Endometrium (tissue), 2 donors: ENCODE data around the gene ARMS2.
A peak's percentile ranks its signal among the peaks of the same experiment; 100 is the strongest.

Experiments used
- FAIRE-seq: peaks from 2 replicates; lab custom pipeline; 2012; peaks lifted over from hg19 to GRCh38; lab: Jason Lieb, UNC
- donor health status: control.
- donor health status: control.

ARMS2 gene

GRCh38 chr10:122454603-122455080, at the start of gene ARMS2:
Gene ARMS2 (plus strand): TSS chr10:122454653. CDS start chr10:122454728, 75 bp downstream.
- FAIRE-seq, result no peak

GRCh38 chr10:122407375-122408125, 46.9 kb upstream of the ARMS2 start:
- no peak for FAIRE-seq

GRCh38 chr10:122413327-122413726, 41.1 kb upstream of the ARMS2 start:
- no peak for FAIRE-seq

DNA sequence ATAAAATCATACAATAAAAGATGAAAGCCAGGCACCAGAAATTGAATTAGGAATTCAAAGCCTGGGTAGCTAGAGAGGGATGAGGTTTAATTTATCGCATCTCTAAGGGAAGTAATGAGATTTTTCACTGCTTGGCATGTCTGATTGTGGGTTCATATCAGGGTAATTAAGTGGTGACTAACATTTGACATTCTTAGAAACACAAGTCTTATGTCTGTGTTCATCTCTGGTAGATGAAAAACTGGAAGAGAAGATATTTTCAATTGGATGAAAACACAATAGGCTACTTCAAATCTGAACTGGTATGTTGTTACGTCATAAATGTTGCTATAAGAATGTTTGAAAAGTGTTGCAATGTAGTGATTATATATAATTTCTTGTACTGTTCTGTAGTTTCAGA, 36.8 kb upstream of the ARMS2 start:
- FAIRE-seq, result no peak

DNA sequence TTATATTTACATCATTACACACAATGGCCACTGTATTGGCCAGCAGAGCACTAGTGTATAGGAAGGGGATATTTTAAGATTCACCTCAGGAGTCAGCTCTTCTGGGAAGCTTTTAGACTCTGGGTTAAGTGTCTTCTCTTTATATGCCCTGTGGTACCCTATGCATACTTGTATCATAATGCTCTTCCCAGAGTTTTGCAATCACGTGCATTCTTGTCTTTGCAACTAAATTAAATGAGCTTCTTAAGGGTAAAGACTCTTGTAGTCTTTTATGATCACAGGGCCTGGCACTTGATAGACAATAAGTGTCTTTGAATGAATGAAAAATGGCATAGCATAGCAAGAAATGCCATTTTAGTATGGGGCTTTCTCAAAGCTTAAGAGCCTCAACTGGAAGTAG, 35.4 kb upstream of the ARMS2 start:
- FAIRE-seq, result no peak

GRCh38 chr10:122419876-122420623, 34.4 kb upstream of the ARMS2 start:
- FAIRE-seq, result no peak

GRCh38 chr10:122420624-122421007, 33.8 kb upstream of the ARMS2 start:
- FAIRE-seq, result no peak

DNA sequence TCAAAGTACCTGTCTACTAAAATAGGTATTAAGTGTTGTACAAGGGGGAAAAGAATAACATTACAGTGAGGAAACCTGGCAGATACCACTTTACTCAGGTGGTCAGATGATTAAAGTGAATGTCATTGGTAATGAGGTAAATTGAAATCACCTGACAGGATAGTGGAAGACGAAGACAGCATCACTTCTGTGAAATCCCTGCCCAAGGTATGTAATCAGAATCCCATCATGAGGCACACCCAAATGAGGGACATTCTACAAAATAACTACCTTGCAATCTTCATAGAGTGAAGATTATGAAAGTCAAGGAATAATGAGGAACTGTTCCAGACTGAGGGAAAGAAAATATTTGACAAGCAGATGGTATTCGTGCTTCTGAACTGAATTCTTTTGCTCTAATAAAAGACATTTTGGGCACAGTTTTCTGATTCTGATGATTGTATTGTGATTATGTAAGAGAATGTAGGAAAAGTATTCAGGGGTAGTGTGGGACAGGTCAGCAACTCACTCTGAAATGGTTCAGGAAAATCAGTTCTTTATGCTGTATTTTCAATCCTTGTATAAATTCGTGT, 33.3 kb upstream of the ARMS2 start:
- FAIRE-seq, result no peak

DNA sequence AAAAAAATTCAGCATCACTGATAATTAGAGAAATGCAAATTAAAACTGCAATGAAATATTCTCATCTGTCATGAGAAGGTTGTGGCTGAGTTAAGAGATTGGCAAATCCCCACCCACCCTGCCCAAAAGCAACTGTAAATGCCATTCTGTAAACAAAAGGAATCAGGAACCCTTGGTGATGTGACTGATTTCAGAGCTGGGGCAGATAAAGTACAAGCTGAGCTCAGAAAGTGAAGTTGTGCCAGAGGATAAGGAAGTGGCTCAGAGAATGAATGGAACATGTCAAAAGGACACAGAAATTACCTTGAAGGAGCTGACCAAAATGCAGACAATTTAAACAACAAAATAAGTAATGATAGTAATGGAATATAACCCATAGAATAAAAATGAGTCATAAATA, 32.7 kb upstream of the ARMS2 start:
- FAIRE-seq, result no peak

GRCh38 chr10:122422266-122422989, 32.0 kb upstream of the ARMS2 start:
- FAIRE-seq, result no peak

DNA sequence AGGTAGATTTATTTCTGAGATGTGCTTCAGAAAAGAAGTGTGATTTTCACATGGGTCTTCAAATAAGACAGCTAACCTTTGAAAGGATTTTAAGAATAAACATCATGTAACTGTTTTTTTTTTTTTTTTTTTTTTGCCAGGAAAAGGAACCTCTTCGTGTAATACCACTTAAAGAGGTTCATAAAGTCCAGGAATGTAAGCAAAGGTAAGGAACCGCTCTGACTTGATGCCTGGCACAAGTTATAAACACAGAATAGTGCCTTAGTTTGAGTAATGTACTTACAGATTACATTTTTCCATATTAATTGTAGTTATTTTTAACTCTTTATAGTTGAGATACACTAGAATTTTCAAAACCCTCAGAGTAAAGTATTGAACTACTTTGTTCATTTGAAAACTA, 30.4 kb upstream of the ARMS2 start:
- no peak for FAIRE-seq

GRCh38 chr10:122426829-122427228, 27.6 kb upstream of the ARMS2 start:
- no peak for FAIRE-seq

DNA sequence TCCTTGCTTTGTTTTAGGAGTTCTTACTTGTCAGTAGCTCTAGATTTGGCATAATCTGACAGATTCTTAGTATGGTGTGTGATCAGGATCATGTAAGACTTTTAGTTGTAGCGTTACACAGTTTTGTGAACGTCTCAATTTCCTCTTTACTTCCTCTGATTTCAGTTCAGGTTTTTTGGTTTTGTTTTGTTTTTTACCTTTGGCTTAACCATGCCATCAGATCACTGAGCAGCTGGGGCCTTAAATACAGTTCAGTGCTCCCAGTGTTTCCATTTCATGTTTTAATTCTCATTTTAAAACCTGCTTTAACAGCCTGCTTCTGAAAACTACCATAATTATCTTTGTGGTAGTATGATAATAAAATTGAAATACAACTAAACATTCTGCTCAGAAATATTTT, 27.2 kb upstream of the ARMS2 start:
- FAIRE-seq, result no peak

DNA sequence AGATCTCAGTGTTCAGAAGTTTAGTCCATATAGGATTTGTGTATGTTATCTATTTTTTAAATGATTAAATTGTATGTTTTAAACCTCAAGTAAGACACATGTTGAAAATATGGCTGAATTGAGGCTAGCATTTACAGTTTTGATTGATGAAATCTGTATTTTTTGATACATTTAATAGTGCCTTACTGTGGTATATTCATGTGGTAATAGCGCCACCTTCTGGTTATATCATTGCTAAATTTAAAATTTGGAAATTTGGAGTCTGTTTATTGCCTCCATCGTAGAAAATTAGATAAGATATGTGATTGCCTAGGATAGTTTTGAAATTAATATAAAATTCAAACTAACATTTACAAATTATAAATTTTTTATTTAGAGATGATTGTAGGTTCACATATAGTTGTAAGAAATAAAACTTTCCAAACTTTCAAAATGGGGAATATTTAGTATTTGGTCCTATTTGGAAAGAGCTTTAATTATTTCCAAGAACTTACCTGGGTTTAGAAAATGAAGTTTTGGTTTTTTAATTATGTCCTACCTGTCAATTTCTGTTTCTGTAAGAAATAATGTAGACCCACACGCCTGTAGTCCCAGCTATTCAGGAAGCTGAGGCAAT, 19.1 kb upstream of the ARMS2 start:
- FAIRE-seq, result peak; percentile 99

GRCh38 chr10:122441961-122442360, 12.5 kb upstream of the ARMS2 start:
- no peak for FAIRE-seq

- FAIRE-seq, result no peak
Measured at GRCh38 chr10:122445469-122445868, 9.0 kb upstream of the ARMS2 start.

DNA sequence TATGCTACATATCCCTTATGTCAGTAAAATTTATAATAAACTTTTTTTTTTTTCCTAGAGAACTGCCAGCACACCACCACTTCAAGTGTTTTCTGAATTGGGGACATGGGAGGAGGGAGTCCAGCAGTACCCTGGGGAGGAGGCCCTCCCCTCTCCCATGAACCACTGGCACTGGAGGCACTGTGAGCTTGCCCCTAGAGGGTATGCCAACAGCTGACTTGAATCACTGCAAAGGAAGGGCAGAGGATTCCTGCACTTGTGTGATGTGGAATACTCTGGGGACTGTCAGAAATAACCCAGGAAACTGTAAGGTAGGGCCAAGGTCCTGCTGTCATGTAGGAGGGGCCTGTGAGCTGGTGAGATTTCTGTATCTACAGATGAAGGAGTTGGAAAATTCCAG, 8.5 kb upstream of the ARMS2 start:
- FAIRE-seq, result no peak

DNA sequence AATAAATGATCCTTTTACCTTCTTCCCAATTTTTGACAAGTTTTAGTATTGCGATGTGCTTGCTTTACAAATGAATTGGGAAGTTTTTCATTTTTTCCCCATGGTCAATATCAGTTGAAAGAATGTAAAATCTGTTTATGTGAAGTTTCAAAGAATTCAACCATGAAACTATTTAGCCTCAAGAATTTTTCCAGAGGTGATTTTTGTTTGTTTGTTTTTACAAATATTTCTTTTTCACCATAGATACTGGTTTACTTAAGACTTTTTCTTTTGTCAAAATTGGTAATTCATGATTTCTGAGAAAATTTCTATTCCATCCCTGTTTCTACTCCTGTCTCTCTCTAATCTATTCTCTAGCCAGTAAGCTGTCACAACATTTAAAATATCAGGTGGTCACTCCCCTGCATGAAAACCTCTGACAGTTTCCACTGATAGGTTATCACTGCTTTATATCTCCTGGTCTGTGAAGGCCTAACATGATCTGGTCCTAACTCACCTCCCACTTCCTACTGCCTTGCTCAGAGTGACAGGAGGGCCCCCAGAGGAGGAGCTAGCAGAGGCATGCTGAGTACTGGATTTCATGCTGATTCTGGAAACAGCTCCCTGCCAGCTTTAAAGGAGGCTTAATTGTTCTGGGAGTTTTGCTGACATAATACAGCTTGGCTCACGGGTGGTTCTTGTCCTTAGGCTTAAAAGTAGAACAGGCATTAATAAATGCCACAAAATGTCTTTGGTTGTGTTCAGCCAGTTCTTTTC, 7.6 kb upstream of the ARMS2 start:
- FAIRE-seq, result no peak

DNA sequence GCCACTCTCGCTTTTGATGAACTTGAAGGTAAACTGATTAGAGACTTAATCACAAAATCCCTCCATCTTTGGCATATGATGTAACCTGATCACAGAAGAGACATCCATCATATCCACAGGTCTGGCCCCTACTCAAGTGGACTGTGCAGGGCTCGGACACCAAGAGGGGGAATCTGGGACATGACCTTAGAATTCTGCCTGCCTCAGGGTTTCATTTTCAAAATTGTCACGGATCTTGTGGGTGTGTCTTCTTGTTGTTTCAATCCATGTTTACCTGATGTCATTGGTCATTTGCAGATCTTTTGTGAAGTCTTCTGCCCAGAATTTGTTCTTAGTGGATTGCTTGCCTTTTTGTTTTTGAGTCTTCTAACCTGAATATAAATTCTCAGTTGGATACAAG, 5.9 kb upstream of the ARMS2 start:
- FAIRE-seq, result no peak

- no peak for FAIRE-seq
Measured at GRCh38 chr10:122449153-122449552, 5.3 kb upstream of the ARMS2 start.

DNA sequence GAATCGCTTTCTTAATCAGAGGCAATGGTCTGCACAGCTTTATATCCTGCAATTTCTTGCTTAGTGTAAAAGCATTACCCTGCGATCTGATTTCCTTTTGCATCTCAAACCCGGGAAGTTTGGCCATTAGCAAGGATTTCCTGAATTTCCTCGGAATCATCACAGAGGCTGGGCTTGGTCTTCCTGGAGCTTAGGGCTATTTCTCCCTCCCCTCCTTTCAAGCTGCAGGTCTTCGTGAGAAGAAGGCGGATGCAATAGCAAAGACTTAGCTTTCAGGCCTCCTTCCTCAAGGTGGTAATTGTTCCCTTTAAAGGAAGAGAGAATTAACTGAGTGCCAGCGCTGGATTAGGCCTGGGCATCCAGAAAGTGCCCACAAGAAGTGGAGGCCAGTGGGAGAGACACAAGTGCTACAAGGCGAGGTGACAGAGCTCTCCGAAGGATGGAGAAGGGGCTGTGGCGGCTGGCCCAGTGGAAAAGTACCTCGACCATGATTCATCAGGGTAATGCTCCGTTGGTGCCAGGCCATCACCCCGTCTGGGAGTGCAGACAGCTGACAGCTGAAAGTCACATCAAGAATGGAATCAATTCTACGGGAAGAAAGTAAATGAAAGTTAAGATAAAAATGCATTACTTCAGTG, 4.0 kb upstream of the ARMS2 start:
- no peak for FAIRE-seq
